DOHH2 (cell line): ENCODE measurements around the gene SCLY.

Source experiments
- H3F3A ChIP-seq: fragments of 200-600 bp; sonication (generic), shearing (Covaris generic); 2 replicates; pipeline ENCODE4 v1.6.0; 2016; ENCODE audit warnings: antibody characterized with exemption, mild to moderate bottlenecking; ENCODE audit not compliant: control insufficient read depth, insufficient read depth
- H3K27ac ChIP-seq: fragments of 200-600 bp; sonication (generic); 2 replicates; pipeline ENCODE4 v1.5.1; 2014; ENCODE audit warnings: low read depth, mild to moderate bottlenecking, low read length, moderate library complexity
- H3K27me3 ChIP-seq: fragments of 200-600 bp; sonication (generic); 2 replicates; pipeline ENCODE4 v1.6.1; 2014; ENCODE audit warnings: mild to moderate bottlenecking, low read length, mixed read lengths; ENCODE audit not compliant: control insufficient read depth
- H3K36me3 ChIP-seq: fragments of 200-600 bp; sonication (generic); 2 replicates; pipeline ENCODE4 v1.6.1; 2014; ENCODE audit warnings: mild to moderate bottlenecking, low read length, moderate library complexity, mixed read lengths; ENCODE audit not compliant: control insufficient read depth
- H3K4me1 ChIP-seq: fragments of 200-600 bp; sonication (generic); 2 replicates; pipeline ENCODE4 v1.6.1; 2014; ENCODE audit warnings: mild to moderate bottlenecking, low read length, mixed read lengths; ENCODE audit not compliant: control insufficient read depth
- H3K4me2 ChIP-seq: fragments of 200-600 bp; sonication (generic); 2 replicates; pipeline ENCODE4 v1.6.0; 2014; ENCODE audit warnings: mild to moderate bottlenecking, low read length, moderate library complexity
- H3K4me3 ChIP-seq: fragments of 200-600 bp; sonication (generic); 2 replicates; pipeline ENCODE4 v1.5.1; 2014; ENCODE audit warnings: mild to moderate bottlenecking, low read length, mixed read lengths
- H3K79me2 ChIP-seq: fragments of 200-600 bp; sonication (generic); 2 replicates; pipeline ENCODE4 v1.6.1; 2014; ENCODE audit warnings: mild to moderate bottlenecking, low read length, mixed read lengths; ENCODE audit not compliant: control insufficient read depth
- H3K9me2 ChIP-seq: fragments of 200-600 bp; sonication (generic); replicated peaks from 2 replicates; pipeline ENCODE4 v1.6.1; 2014; ENCODE audit warnings: mild to moderate bottlenecking, low read length, mixed read lengths; ENCODE audit not compliant: control insufficient read depth
- H3K9me3 ChIP-seq: fragments of 200-600 bp; sonication (generic); 2 replicates; pipeline ENCODE4 v1.6.1; 2014; ENCODE audit warnings: antibody characterized with exemption, low read length, mixed read lengths; ENCODE audit not compliant: control insufficient read depth, insufficient read depth
- H4K20me1 ChIP-seq: fragments of 200-600 bp; sonication (generic); 2 replicates; pipeline ENCODE4 v1.6.0; 2014; ENCODE audit warnings: low read depth, mild to moderate bottlenecking, antibody characterized with exemption, low read length, moderate library complexity; ENCODE audit not compliant: control insufficient read depth, insufficient read depth
- CTCF ChIP-seq: fragments of 200-600 bp; sonication (generic); IDR thresholded peaks from one replicate; pipeline ENCODE4 v1.5.1; 2014; ENCODE audit warnings: antibody characterized with exemption, mild to moderate bottlenecking, low read depth, low read length; ENCODE audit not compliant: poor library complexity, severe bottlenecking
- EZH2phosphoT487 ChIP-seq: fragments of 200-600 bp; sonication (generic); IDR thresholded peaks from 2 replicates; pipeline ENCODE4 v1.6.1; 2017; ENCODE audit warnings: borderline replicate concordance, mild to moderate bottlenecking, antibody characterized with exemption, low read length, moderate library complexity, mixed read lengths

SCLY gene

GRCh38 chr2:238081150-238081549 lies 20.3 kb downstream of the SCLY start:
- TF ChIP-seq EZH2phosphoT487: no peak
- TF ChIP-seq CTCF: no peak
- Histone ChIP-seq H3K9me2 (no peaks in the 10 kb centered on the region), H3K4me3 (no peak overlapping the region), H4K20me1 (no peaks in the 10 kb centered on the region), H3K4me1 (no peaks in the 10 kb centered on the region), H3K36me3 (peaks cover 58% of the 10 kb centered on the region), H3K9me3 (no peaks in the 10 kb centered on the region), H3K79me2 (no peaks in the 10 kb centered on the region), H3F3A (peaks cover 6% of the 10 kb centered on the region; the same call in 1 of the 2 replicates), H3K27me3 (no peaks in the 10 kb centered on the region), H3K27ac (no peak overlapping the region), H3K4me2 (no peak overlapping the region)

- Histone ChIP-seq H3K9me3 (no peaks in the 10 kb centered on the region), H3K27ac (no peak overlapping the region), H3K4me3 (no peak overlapping the region), H3K9me2 (no peaks in the 10 kb centered on the region), H3K36me3 (peaks cover 56% of the 10 kb centered on the region), H3F3A (peaks cover 7% of the 10 kb centered on the region; the same call in 1 of the 2 replicates), H3K4me2 (no peak overlapping the region), H3K4me1 (no peaks in the 10 kb centered on the region), H3K27me3 (no peaks in the 10 kb centered on the region), H3K79me2 (no peaks in the 10 kb centered on the region), H4K20me1 (no peaks in the 10 kb centered on the region)
- TF ChIP-seq EZH2phosphoT487 (no peak), CTCF (no peak)
These were observed 20.8 kb downstream of the SCLY start for GRCh38 chr2:238081561-238081960.

GRCh38 chr2:238082151-238082550 lies 21.4 kb downstream of the SCLY start:
- Histone ChIP-seq H3K4me1 (peaks cover 5% of the 10 kb centered on the region), H3K36me3 (peaks cover 54% of the 10 kb centered on the region), H3F3A (peaks cover 7% of the 10 kb centered on the region; the same call in 1 of the 2 replicates)

More at GRCh38 chr2:238082151-238082550, 21.4 kb downstream of the SCLY start:
- TF ChIP-seq CTCF: no peak
- TF ChIP-seq EZH2phosphoT487: no peak
- H3K79me2 ChIP-seq: no peaks in the 10 kb centered on the region
- H3K27me3 ChIP-seq: no peaks in the 10 kb centered on the region
- no peak overlapping the region for H3K4me3 ChIP-seq
- H3K4me2 ChIP-seq: no peak overlapping the region
- H3K9me3 ChIP-seq: no peaks in the 10 kb centered on the region
- no peak overlapping the region for H3K27ac ChIP-seq
- no peaks in the 10 kb centered on the region for H3K9me2 ChIP-seq
- no peaks in the 10 kb centered on the region for H4K20me1 ChIP-seq
